Activated naive CD8-positive, alpha-beta T cell treated with anti-CD3 and anti-CD28 coated beads for 36 hours (primary cell): ENCODE measurements around the gene ACOT7. TPM values are rescaled to one million over a fixed set of nuclear protein-coding genes. Genes with fewer than 3 reads are reported as not detected.
"Not testable (repeated sequence)": the region's sequence is repeated elsewhere in the genome, so short reads cannot be mapped to it uniquely, and the experiment has no call there.

Source experiments
- DNase-seq: peaks from one replicate; pipeline ENCODE4 v3.0.0; 2021
- H3K27ac Mint-ChIP-seq: one replicate; pipeline ENCODE4 v1.8.0; 2022; ENCODE audit warnings: mild to moderate bottlenecking, moderate library complexity, mixed read lengths
- H3K27me3 Mint-ChIP-seq: one replicate; pipeline ENCODE4 v1.8.0; 2022; ENCODE audit warnings: mild to moderate bottlenecking, mixed read lengths
- H3K36me3 Mint-ChIP-seq: one replicate; pipeline ENCODE4 v1.8.0; 2021; ENCODE audit warnings: mild to moderate bottlenecking, mixed read lengths
- H3K4me1 Mint-ChIP-seq: one replicate; pipeline ENCODE4 v1.8.0; 2021; ENCODE audit warnings: mixed read lengths
- H3K4me3 Mint-ChIP-seq: one replicate; pipeline ENCODE4 v1.8.0; 2022; ENCODE audit warnings: mild to moderate bottlenecking, moderate library complexity, mixed read lengths
- H3K9me3 Mint-ChIP-seq: one replicate; pipeline ENCODE4 v1.8.0; 2022; ENCODE audit warnings: mixed read lengths
- total RNA-seq, 2 experiments: library from RNA; stranded (reverse); gene quantifications; one replicate each; pipeline ENCODE4 v1.2.3, GENCODE V29; 2021

ACOT7 gene
- total RNA-seq, 2 experiments from 2014 or later: 80.8 to 86.2 TPM

- DNase-seq: peak; percentile 49
- Mint-ChIP-seq H3K4me3 (no peak overlapping the region), H3K27ac (peak overlapping the region; percentile 42), H3K36me3 (peaks cover 13% of the 10 kb centered on the region), H3K27me3 (no peaks in the 10 kb centered on the region), H3K9me3 (no peaks in the 10 kb centered on the region), H3K4me1 (peaks cover 27% of the 10 kb centered on the region)
Observed at GRCh38 chr1:6365047-6365446, 28.5 kb downstream of the ACOT7 start.

- not testable (repeated sequence) for H3K4me3 Mint-ChIP-seq, H3K27ac Mint-ChIP-seq, H3K9me3 Mint-ChIP-seq, H3K27me3 Mint-ChIP-seq, H3K36me3 Mint-ChIP-seq
- H3K4me1 Mint-ChIP-seq: peaks cover 43% of the 10 kb centered on the region
- DNase-seq: peak; percentile 24
Observed at GRCh38 chr1:6363085-6363884, 30.3 kb downstream of the ACOT7 start.

GRCh38 chr1:6361124-6361775 is 32.3 kb downstream of the ACOT7 start:
- no peak for DNase-seq
- Mint-ChIP-seq H3K27ac (no peak overlapping the region), H3K4me1 (peaks cover 47% of the 10 kb centered on the region), H3K4me3 (no peak overlapping the region), H3K9me3 (no peaks in the 10 kb centered on the region), H3K36me3 (peaks cover 6% of the 10 kb centered on the region), H3K27me3 (no peaks in the 10 kb centered on the region)

- no peak for DNase-seq
- Mint-ChIP-seq H3K36me3 (peaks cover 4% of the 10 kb centered on the region), H3K4me3 (no peak overlapping the region), H3K27me3 (no peaks in the 10 kb centered on the region), H3K27ac (peak overlapping the region; percentile 75), H3K9me3 (no peaks in the 10 kb centered on the region), H3K4me1 (peaks cover 45% of the 10 kb centered on the region)
Observed at GRCh38 chr1:6360517-6361070, 33.0 kb downstream of the ACOT7 start.

GRCh38 chr1:6360117-6360496 is 33.5 kb downstream of the ACOT7 start:
- Mint-ChIP-seq H3K36me3 (peaks cover 4% of the 10 kb centered on the region), H3K4me3 (no peak overlapping the region), H3K27me3 (no peaks in the 10 kb centered on the region)

GRCh38 chr1:6359216-6360116 is 34.1 kb downstream of the ACOT7 start:
- Mint-ChIP-seq H3K4me1 (peaks cover 38% of the 10 kb centered on the region), H3K27ac (peak overlapping the region; percentile 92), H3K27me3 (no peaks in the 10 kb centered on the region), H3K36me3 (peaks cover 4% of the 10 kb centered on the region), H3K4me3 (peak overlapping the region; percentile 63), H3K9me3 (no peaks in the 10 kb centered on the region)
- peak; percentile 74 for DNase-seq

More at GRCh38 chr1:6360117-6360496, 33.5 kb downstream of the ACOT7 start:
- Mint-ChIP-seq H3K4me1 (peaks cover 41% of the 10 kb centered on the region), H3K27ac (peak overlapping the region; percentile 92), H3K9me3 (no peaks in the 10 kb centered on the region)
- DNase-seq: no peak

- Mint-ChIP-seq H3K27ac (peak overlapping the region; percentile 92), H3K9me3 (no peaks in the 10 kb centered on the region), H3K4me3 (no peak overlapping the region), H3K4me1 (peaks cover 35% of the 10 kb centered on the region), H3K27me3 (no peaks in the 10 kb centered on the region), H3K36me3 (peaks cover 1% of the 10 kb centered on the region)
- peak; percentile 62 for DNase-seq
Observed at GRCh38 chr1:6358757-6359201, 34.8 kb downstream of the ACOT7 start.

GRCh38 chr1:6358144-6358624 is 35.4 kb downstream of the ACOT7 start:
- no peaks in the 10 kb centered on the region for H3K27me3 Mint-ChIP-seq
- no peaks in the 10 kb centered on the region for H3K9me3 Mint-ChIP-seq
- H3K36me3 Mint-ChIP-seq: no peaks in the 10 kb centered on the region
- no peak overlapping the region for H3K4me3 Mint-ChIP-seq
- peaks cover 29% of the 10 kb centered on the region for H3K4me1 Mint-ChIP-seq
- DNase-seq: no peak
- no peak overlapping the region for H3K27ac Mint-ChIP-seq

GRCh38 chr1:6357243-6357936 is 36.2 kb downstream of the ACOT7 start:
- Mint-ChIP-seq H3K27ac (no peak overlapping the region), H3K4me3 (no peak overlapping the region), H3K9me3 (no peaks in the 10 kb centered on the region), H3K36me3 (no peaks in the 10 kb centered on the region), H3K4me1 (peaks cover 27% of the 10 kb centered on the region), H3K27me3 (no peaks in the 10 kb centered on the region)
- DNase-seq: no peak

GRCh38 chr1:6355621-6356020 is 37.9 kb downstream of the ACOT7 start:
- Mint-ChIP-seq H3K9me3 (no peaks in the 10 kb centered on the region), H3K4me1 (peaks cover 26% of the 10 kb centered on the region), H3K27me3 (no peaks in the 10 kb centered on the region), H3K27ac (no peak overlapping the region), H3K4me3 (no peak overlapping the region), H3K36me3 (no peaks in the 10 kb centered on the region)
- DNase-seq: no peak

GRCh38 chr1:6354659-6355317 is 38.8 kb downstream of the ACOT7 start:
- no peak for DNase-seq
- no peaks in the 10 kb centered on the region for H3K27me3 Mint-ChIP-seq
- no peaks in the 10 kb centered on the region for H3K9me3 Mint-ChIP-seq
- no peak overlapping the region for H3K27ac Mint-ChIP-seq
- H3K36me3 Mint-ChIP-seq: no peaks in the 10 kb centered on the region
- H3K4me3 Mint-ChIP-seq: no peak overlapping the region
- H3K4me1 Mint-ChIP-seq: peaks cover 19% of the 10 kb centered on the region

GRCh38 chr1:6353955-6354658 is 39.5 kb downstream of the ACOT7 start:
- Mint-ChIP-seq H3K27me3 (no peaks in the 10 kb centered on the region), H3K27ac (no peak overlapping the region), H3K4me3 (no peak overlapping the region), H3K36me3 (no peaks in the 10 kb centered on the region), H3K4me1 (peaks cover 16% of the 10 kb centered on the region), H3K9me3 (no peaks in the 10 kb centered on the region)
- DNase-seq: no peak

GRCh38 chr1:6353619-6353954 is 40.0 kb downstream of the ACOT7 start:
- Mint-ChIP-seq H3K36me3 (no peaks in the 10 kb centered on the region), H3K4me1 (peaks cover 15% of the 10 kb centered on the region), H3K9me3 (no peaks in the 10 kb centered on the region), H3K27ac (no peak overlapping the region), H3K4me3 (no peak overlapping the region), H3K27me3 (no peaks in the 10 kb centered on the region)
- DNase-seq: no peak
